Panc1 (cell line): ENCODE measurements around the gene ALDH2. TPM values are rescaled to one million over a fixed set of nuclear protein-coding genes. Genes with fewer than 3 reads are reported as not detected.

Experiments used
- ATAC-seq: fragments of 200-7000 bp; cut with Tn5 transposase; 2 replicates; pipeline ENCODE4 v1.9.1; 2020; ENCODE audit warnings: mild to moderate bottlenecking, moderate library complexity
- BruUV-seq: library from RNA; stranded (reverse); fragments of 400-500 nt; replicated peaks from 2 replicates; lab custom pipeline; 2021; lab: Mats Ljungman, UMichigan
- CTCF ChIA-PET: fragments of 300-600 bp; sonication (Branson Sonifier 250); formaldehyde crosslinking; loops from one replicate; lab custom pipeline; 2022; ENCODE audit warnings: antibody characterized with exemption; lab: Charles Lee
- POLR2A ChIA-PET: fragments of 300-600 bp; sonication (Branson Sonifier 250); formaldehyde crosslinking; loops from one replicate; lab custom pipeline; 2022; ENCODE audit warnings: antibody characterized with exemption; lab: Charles Lee
- DNase-seq: peaks from one replicate; pipeline ENCODE4 v3.0.0-alpha.2; 2010; ENCODE audit warnings: low read depth, low spot score
- H3K27ac ChIP-seq: 2 replicates; pipeline ENCODE4 v1.5.1; 2011; ENCODE audit warnings: mild to moderate bottlenecking, low read length, inconsistent platforms
- H3K27me3 ChIP-seq: fragments of 200-500 bp; sonication (Bioruptor generic); 2 replicates; pipeline ENCODE4 v1.6.0; 2014; ENCODE audit warnings: low read length, inconsistent platforms; ENCODE audit not compliant: control insufficient read depth, insufficient read depth
- H3K36me3 ChIP-seq: fragments of 200-500 bp; sonication (Bioruptor generic); 2 replicates; pipeline ENCODE4 v1.5.1; 2014; ENCODE audit warnings: inconsistent platforms, mild to moderate bottlenecking, low read length, moderate library complexity; ENCODE audit not compliant: control insufficient read depth, insufficient read depth
- H3K4me1 ChIP-seq: 2 replicates; pipeline ENCODE4 v1.5.1; 2011; ENCODE audit warnings: inconsistent platforms, mild to moderate bottlenecking, low read length, moderate library complexity; ENCODE audit not compliant: control insufficient read depth, insufficient read depth
- H3K4me3 ChIP-seq, 2 experiments: 2 replicates each; pipeline ENCODE4 v1.5.1; 2011 to 2012; ENCODE audit warnings: low read depth in 2 of 2, low read length in 2 of 2, mild to moderate bottlenecking in 2 of 2, inconsistent platforms in 1 of 2, moderate library complexity in 1 of 2
- H3K9me3 ChIP-seq: fragments of 200-500 bp; sonication (Bioruptor generic); 2 replicates; pipeline ENCODE4 v1.5.1; 2014; ENCODE audit warnings: low read depth, mild to moderate bottlenecking, inconsistent platforms, low read length, moderate library complexity; ENCODE audit not compliant: control insufficient read depth, insufficient read depth
- POLR2AphosphoS5 ChIP-seq: IDR thresholded peaks from 2 replicates; pipeline ENCODE4 v1.6.1; 2012; ENCODE audit warnings: mild to moderate bottlenecking, low read depth, low read length, moderate library complexity
- SIN3A ChIP-seq: IDR thresholded peaks from 2 replicates; pipeline ENCODE4 v1.6.1; 2012; ENCODE audit warnings: low read depth, mild to moderate bottlenecking, low read length, moderate library complexity, borderline replicate concordance; ENCODE audit not compliant: insufficient read depth
- TCF7L2 ChIP-seq: IDR thresholded peaks from 2 replicates; pipeline ENCODE4 v1.6.1; 2011; ENCODE audit warnings: mild to moderate bottlenecking, low read depth, low read length, inconsistent platforms
- in situ Hi-C: cut with HindIII; loops from 2 replicates; pipeline ENCODE4 v1.10.0; 2016; ENCODE audit warnings: low sequenced_read_pairs, low pct_unique_long_range_greater_than_20kb
- intact Hi-C: fragments of 100-400 bp; cut with micrococcal nuclease; formaldehyde crosslinking; loops from one replicate; pipeline ENCODE4 v1.10.0; 2022; ENCODE audit not compliant: unreplicated experiment
- total RNA-seq: library from RNA; stranded (reverse); gene quantifications from one replicate; pipeline ENCODE4 v1.2.1, GENCODE V29; 2021; ENCODE audit not compliant: unreplicated experiment
- TF ChIP-seq, protein P1 (sequence below), 2 experiments: IDR thresholded peaks; 2 replicates each; pipeline ENCODE4 v1.6.1; 2011 to 2012; ENCODE audit warnings: low read depth in 2 of 2, control low read depth in 1 of 2, low read length in 1 of 2, mild to moderate bottlenecking in 1 of 2, moderate library complexity in 1 of 2; ENCODE audit not compliant: insufficient read depth in 1 of 2
- TF ChIP-seq, protein P2 (sequence below): fragments of 450-650 bp; IDR thresholded peaks from 2 replicates; pipeline ENCODE4 v1.5.1; 2017; ENCODE audit warnings: mild to moderate bottlenecking

The ALDH2 gene
- total RNA-seq, 1 experiment from 2014 or later = 9.0 TPM

GRCh38 chr12:111841750-111842555 lies 75.2 kb downstream of the ALDH2 start, which contains the start of gene MAPKAPK5:
Gene MAPKAPK5, plus strand, starts transcription at chr12:111842228. Its CDS starts 506 bp downstream, at chr12:111842734.
- no peak for TF ChIP-seq TCF7L2
- peak; percentile 96 for TF ChIP-seq POLR2AphosphoS5
- TF ChIP-seq SIN3A = peak; percentile 59; the same call in 1 of the 2 replicates
- TF ChIP-seq, protein P1, sequence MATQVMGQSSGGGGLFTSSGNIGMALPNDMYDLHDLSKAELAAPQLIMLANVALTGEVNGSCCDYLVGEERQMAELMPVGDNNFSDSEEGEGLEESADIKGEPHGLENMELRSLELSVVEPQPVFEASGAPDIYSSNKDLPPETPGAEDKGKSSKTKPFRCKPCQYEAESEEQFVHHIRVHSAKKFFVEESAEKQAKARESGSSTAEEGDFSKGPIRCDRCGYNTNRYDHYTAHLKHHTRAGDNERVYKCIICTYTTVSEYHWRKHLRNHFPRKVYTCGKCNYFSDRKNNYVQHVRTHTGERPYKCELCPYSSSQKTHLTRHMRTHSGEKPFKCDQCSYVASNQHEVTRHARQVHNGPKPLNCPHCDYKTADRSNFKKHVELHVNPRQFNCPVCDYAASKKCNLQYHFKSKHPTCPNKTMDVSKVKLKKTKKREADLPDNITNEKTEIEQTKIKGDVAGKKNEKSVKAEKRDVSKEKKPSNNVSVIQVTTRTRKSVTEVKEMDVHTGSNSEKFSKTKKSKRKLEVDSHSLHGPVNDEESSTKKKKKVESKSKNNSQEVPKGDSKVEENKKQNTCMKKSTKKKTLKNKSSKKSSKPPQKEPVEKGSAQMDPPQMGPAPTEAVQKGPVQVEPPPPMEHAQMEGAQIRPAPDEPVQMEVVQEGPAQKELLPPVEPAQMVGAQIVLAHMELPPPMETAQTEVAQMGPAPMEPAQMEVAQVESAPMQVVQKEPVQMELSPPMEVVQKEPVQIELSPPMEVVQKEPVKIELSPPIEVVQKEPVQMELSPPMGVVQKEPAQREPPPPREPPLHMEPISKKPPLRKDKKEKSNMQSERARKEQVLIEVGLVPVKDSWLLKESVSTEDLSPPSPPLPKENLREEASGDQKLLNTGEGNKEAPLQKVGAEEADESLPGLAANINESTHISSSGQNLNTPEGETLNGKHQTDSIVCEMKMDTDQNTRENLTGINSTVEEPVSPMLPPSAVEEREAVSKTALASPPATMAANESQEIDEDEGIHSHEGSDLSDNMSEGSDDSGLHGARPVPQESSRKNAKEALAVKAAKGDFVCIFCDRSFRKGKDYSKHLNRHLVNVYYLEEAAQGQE (IDR thresholded peaks at IDR 0.05; ENCODE audit: insufficient read depth in 1 of 2, low read depth in 2 of 2, low read length in 1 of 2) = no peak
- TF ChIP-seq, protein P2, sequence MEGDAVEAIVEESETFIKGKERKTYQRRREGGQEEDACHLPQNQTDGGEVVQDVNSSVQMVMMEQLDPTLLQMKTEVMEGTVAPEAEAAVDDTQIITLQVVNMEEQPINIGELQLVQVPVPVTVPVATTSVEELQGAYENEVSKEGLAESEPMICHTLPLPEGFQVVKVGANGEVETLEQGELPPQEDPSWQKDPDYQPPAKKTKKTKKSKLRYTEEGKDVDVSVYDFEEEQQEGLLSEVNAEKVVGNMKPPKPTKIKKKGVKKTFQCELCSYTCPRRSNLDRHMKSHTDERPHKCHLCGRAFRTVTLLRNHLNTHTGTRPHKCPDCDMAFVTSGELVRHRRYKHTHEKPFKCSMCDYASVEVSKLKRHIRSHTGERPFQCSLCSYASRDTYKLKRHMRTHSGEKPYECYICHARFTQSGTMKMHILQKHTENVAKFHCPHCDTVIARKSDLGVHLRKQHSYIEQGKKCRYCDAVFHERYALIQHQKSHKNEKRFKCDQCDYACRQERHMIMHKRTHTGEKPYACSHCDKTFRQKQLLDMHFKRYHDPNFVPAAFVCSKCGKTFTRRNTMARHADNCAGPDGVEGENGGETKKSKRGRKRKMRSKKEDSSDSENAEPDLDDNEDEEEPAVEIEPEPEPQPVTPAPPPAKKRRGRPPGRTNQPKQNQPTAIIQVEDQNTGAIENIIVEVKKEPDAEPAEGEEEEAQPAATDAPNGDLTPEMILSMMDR = no peak
- peak within 1 kb of the TSS; percentile 99 for H3K27ac ChIP-seq
- peak; percentile 61 for DNase-seq
- CTCF ChIA-PET = no interaction called here
- intact Hi-C loops (no loop called here), in situ Hi-C loops (no loop called here)
- peaks cover 3% of the 10 kb centered on the region; the same call in 1 of the 2 replicates for H3K36me3 ChIP-seq
- no peaks in the 10 kb centered on the region for H3K9me3 ChIP-seq
- H3K4me1 ChIP-seq = peaks cover 12% of the 10 kb centered on the region; the same call in 1 of the 2 replicates
- POLR2A ChIA-PET = interaction anchor here (0.6 to 1.0 kb wide), 2 partner anchors 10 to 171 kb away, joined by 3 read pairs; partner anchors contain the start of genes ERP29 and TMEM116
- H3K27me3 ChIP-seq = no peaks in the 10 kb centered on the region
- peak within 1 kb of the TSS; percentile 97 to 99 for H3K4me3 ChIP-seq
- BruUV-seq = no TSS peak
- ATAC-seq = peak; percentile 95

- intact Hi-C loops (no loop called here), in situ Hi-C loops (no loop called here)
- Histone ChIP-seq H3K4me1 (peaks cover 12% of the 10 kb centered on the region; the same call in 1 of the 2 replicates), H3K4me3 (peak overlapping the region; percentile 97 to 99), H3K9me3 (no peaks in the 10 kb centered on the region), H3K27me3 (no peaks in the 10 kb centered on the region), H3K36me3 (peaks cover 3% of the 10 kb centered on the region; the same call in 1 of the 2 replicates), H3K27ac (peak overlapping the region; percentile 82)
- ATAC-seq (peak; percentile 42), DNase-seq (no peak)
- no TSS peak for BruUV-seq
- POLR2A ChIA-PET = no interaction called here
- TF ChIP-seq SIN3A = no peak
- no peak for TF ChIP-seq POLR2AphosphoS5
- TF ChIP-seq, protein P2 = no peak
- TF ChIP-seq TCF7L2 = no peak
- TF ChIP-seq, protein P1 (IDR thresholded peaks at IDR 0.05; ENCODE audit: insufficient read depth in 1 of 2, low read depth in 2 of 2, low read length in 1 of 2) = no peak
- CTCF ChIA-PET = no interaction called here
Measured at GRCh38 chr12:111842556-111843396, 76.0 kb downstream of the ALDH2 start.
